Cardiac septum (tissue), 1 donor: ENCODE data around the gene CNOT6. TPM values are rescaled to one million over a fixed set of nuclear protein-coding genes. Genes with fewer than 3 reads are reported as not detected.

Source experiments
- DNase-seq: peaks from one replicate; pipeline ENCODE4 v3.0.0-alpha.2; 2020; ENCODE audit warnings: low spot score
- intact Hi-C: fragments of 100-400 bp; cut with DNase I; formaldehyde crosslinking; loops from one replicate; pipeline ENCODE4 v1.14.0; 2022
- total RNA-seq: library from RNA; stranded (reverse); fragmentation: NEBNext Ultra II Directional; extraction: Animal tissue kit (Norgen Biotek cat#: 25700); gene quantifications from one replicate; pipeline ENCODE4 v1.2.1, GENCODE V29; 2021
- donor health status: DM: no; HTN: no; CAD: no.

Gene CNOT6
- total RNA-seq, 1 donor from 2014 or later: 18.4 TPM

- DNase-seq: peak; percentile 56
- intact Hi-C loops: no loop called here
Measured at GRCh38 chr5:180595381-180596114, 101.4 kb downstream of the CNOT6 start.

GRCh38 chr5:180596115-180596667 is 102.0 kb downstream of the CNOT6 start:
- intact Hi-C loops: no loop called here
- DNase-seq: peak; percentile 66

GRCh38 chr5:180596668-180597231 is 102.6 kb downstream of the CNOT6 start:
- intact Hi-C loops: no loop called here
- peak; percentile 57 for DNase-seq

GRCh38 chr5:180598316-180598701 is 104.1 kb downstream of the CNOT6 start:
- intact Hi-C loops: no loop called here
- peak; percentile 58 for DNase-seq

- intact Hi-C loops: no loop called here
- DNase-seq: peak; percentile 51
Measured at GRCh38 chr5:180598797-180599589, 104.8 kb downstream of the CNOT6 start.

GRCh38 chr5:180599590-180599914 is 105.4 kb downstream of the CNOT6 start:
- intact Hi-C loops: no loop called here
- peak; percentile 47 for DNase-seq

- intact Hi-C loops: no loop called here
- peak; percentile 15 for DNase-seq
Measured at GRCh38 chr5:180599981-180600553, 105.9 kb downstream of the CNOT6 start.

DNA sequence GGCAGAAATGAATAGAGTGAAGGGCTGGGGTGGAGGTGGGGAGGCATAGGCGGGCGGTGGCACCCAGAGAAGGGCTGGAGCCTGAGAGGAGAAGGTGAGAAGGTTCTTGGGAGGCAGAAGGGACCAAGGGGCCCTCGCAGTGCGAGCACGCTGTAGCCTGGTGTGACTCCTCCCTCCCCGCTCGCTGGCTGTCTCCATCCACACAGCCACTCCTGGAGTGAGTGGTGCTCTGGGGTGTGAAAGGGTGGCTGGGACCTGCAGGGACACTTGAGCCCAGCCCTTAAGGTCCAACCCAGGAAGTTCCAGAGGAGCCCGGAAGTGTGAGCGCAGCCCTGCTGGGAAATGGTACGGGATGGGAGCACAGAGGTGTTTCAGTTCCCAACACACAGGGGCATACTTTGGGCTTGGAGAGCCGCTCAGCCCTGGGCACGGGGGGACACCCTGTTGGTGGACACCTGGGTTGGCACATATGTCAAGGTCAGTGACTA is 106.4 kb downstream of the CNOT6 start:
- intact Hi-C loops: no loop called here
- peak; percentile 68 for DNase-seq

GRCh38 chr5:180601591-180602480 is 107.7 kb downstream of the CNOT6 start:
- DNase-seq: peak; percentile 66
- intact Hi-C loops: no loop called here

DNA sequence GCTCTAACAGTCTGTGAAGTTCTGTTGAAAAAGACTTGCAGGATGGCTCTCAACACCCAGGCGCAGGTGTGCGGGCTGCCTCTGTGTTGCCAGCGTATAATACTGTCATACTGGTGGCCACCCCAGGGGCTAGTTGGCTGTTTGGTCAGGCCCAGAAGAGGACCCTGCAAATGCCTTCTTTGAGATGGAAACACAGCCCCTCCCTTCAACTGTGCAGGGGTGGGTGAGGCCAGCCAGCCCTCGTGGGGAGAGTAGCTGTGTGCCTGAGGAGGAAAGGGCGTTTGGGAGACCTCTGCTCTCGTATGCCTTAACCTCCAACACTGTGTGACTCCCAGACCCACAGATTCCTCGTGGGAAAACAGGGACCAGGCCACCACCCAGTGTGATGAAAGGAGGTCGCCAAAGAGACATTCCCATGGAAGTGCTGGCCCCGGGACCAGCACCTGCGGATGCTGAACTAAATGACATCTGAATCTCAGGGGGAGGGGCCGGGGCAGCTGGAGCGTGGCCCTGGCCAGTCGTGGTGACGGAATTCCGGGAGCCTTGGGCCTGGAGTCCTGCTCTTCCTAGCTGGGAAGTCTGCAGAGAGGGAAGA is 108.4 kb downstream of the CNOT6 start:
- intact Hi-C loops: no loop called here
- peak; percentile 6 for DNase-seq

DNA sequence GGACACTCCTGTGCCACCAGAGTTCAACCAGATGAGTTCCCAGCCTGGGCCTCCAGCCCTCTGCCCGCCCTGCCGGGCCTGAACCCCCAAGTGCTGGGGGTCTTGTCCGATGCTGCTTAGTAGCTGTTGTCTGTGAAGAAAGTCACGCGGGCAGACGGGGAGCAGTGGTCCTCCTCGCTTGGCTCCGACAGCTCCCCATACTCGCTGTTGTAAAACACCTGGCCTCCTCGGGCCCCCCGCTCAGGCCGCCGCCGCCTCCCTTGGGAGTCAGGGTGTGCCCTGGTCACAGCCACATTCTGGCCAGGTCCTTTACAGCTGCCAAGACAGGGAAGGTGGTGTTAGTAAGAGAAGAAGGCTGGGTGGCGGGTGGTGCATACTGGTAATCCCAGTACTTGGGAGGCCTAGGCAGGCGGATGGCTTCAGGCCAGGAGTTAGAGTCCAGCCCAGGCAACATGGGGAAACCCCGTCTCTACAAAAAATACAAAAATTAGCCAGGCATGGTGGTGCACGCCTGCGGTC is 109.0 kb downstream of the CNOT6 start:
- peak; percentile 65 for DNase-seq
- intact Hi-C loops: no loop called here

DNA sequence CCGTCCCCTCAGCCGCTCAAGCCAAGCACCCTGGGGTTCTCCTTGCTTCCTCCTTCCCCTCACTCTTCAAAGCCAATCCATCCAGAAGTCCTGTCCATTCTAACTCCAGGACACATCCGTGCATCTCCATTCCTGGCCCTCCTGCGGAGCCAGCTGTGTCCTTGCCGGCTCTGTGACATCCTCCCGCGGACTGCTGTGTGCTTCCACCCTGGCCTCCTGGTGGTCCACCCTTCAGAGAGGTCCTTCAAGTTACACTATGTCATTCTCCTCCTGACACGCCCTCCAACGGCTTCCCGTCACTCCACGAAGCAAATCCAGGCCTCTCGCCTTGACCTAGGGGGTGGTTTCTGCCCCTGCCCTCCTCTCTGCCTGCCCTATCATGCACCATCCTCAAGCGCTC is 110.1 kb downstream of the CNOT6 start:
- peak; percentile 59 for DNase-seq
- intact Hi-C loops: no loop called here

GRCh38 chr5:180605554-180606214 is 111.5 kb downstream of the CNOT6 start:
- peak; percentile 72 for DNase-seq
- intact Hi-C loops: no loop called here

DNA sequence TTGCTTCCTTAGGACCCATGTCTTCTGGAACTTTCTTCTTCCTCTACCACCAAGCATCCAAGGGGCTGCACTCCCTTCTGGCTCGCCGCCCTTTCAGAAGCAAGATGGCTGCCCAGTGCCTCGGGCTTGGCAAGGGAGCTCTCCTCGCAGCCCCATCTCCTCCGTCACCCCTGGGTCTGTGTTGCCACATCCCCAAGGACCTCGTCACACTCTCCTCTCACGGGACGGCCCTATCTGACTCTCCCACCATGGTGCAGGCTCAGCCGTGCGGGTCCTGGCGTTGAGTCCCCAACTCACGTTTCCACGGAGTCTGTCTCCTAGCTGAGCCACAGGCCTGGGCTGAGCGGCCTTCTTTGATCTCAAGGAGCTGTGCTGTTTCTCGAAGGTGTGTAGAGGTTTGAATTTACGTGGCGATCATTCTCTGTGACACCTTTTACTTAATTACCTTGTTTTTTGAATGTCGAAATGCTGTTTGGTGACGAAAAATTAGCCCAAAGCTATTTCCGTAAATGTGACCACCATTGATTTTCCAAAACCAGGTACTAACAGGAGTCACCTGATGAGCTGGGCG is 112.1 kb downstream of the CNOT6 start:
- DNase-seq: peak; percentile 26
- intact Hi-C loops: no loop called here

- intact Hi-C loops: no loop called here
- peak; percentile 53 for DNase-seq
Measured at GRCh38 chr5:180607861-180608571, 113.8 kb downstream of the CNOT6 start.

- no peak for DNase-seq
- intact Hi-C loops: no loop called here
Measured at GRCh38 chr5:180608572-180609310, 114.6 kb downstream of the CNOT6 start.
